GM12801 (cell line): ENCODE measurements around the gene SLC33A1.

ENCODE experiments used
- TF ChIP-seq, protein P1 (sequence below): IDR thresholded peaks from one replicate; pipeline ENCODE4 v1.5.1; 2011; ENCODE audit warnings: control low read depth; ENCODE audit not compliant: insufficient read length; ENCODE audit errors: extremely low read depth

Gene SLC33A1

DNA sequence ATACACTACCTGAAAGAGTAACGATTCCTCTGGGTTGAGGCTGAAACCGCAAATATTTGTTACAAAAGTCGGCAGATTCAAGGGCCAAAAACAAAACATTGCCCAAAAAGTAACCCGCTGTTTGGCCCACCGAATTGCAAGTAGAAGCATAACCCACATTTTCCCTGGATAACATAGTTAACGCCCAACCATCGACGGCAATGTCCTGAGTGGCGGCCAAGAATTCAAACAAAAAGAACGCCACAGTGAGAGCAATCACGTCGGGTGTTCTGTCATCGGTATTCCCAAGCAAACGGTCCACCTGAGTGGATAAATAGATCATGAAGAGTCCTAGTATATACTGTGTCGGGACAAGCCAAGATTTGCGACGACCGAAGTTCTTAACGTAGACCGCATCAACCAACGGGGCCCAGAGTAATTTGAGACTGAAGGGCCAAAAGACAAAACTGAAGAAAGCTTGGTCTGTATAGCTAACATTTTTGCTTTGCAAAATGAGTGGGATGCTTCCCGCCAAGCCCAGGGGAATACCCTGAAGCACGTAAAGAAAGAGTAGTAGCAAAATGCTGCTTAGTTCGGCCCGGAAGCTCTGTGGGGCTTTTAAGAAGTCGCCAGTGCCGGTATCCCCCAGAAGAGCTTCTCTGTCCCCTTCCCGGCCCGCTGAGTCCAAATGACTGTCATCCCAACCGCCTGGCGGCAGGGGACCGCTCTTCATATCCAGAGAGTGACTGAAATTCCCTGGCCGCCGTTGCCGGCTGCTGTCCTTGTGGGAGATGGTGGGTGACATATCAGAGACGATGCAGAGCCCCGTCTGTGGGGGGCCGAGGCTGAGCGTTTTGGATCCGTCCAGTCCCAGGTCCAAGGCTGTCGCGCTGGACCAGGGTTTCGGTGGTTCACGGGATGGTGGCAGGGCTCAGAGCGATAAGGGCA lies 750 bp downstream of the SLC33A1 start:
- TF ChIP-seq, protein P1, sequence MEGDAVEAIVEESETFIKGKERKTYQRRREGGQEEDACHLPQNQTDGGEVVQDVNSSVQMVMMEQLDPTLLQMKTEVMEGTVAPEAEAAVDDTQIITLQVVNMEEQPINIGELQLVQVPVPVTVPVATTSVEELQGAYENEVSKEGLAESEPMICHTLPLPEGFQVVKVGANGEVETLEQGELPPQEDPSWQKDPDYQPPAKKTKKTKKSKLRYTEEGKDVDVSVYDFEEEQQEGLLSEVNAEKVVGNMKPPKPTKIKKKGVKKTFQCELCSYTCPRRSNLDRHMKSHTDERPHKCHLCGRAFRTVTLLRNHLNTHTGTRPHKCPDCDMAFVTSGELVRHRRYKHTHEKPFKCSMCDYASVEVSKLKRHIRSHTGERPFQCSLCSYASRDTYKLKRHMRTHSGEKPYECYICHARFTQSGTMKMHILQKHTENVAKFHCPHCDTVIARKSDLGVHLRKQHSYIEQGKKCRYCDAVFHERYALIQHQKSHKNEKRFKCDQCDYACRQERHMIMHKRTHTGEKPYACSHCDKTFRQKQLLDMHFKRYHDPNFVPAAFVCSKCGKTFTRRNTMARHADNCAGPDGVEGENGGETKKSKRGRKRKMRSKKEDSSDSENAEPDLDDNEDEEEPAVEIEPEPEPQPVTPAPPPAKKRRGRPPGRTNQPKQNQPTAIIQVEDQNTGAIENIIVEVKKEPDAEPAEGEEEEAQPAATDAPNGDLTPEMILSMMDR, result no peak

DNA sequence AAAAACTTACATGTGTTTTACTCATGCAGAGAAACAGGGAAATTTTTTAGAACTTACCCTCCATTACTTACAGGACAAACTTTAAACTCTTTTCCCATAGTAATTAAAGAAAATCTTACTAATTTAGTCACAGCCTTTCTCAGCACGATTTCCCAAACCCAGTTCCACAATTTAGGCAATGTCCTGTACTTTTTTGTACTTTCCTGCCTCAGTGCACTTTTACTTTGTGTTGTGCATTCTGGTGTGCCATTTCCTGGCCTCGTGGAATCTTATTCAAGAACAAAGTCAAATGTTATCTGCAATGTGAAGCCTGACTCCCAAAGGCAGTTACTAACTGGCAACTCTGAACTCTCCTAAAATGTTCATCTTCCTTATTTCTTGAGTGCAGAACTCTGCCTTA lies 1.9 kb downstream of the SLC33A1 start:
- TF ChIP-seq, protein P1, result no peak

DNA sequence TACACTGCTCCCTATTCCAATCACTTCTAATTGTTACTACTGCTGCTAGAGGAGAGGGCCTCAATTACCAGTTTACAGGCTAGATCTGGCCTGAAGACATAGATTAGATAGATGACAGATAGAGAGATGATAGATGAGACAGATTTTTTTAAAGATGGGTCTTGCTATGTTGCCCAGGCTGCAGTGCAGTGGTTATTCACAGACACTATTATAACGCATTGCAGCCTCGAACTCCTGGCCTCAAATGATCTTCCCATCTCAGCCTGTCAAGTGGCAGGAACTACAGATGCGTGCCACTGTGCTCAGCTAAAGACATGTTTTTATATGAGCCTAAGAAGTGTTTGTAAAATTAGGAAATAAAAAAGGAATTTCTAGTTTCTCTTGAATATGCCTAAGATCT lies 6.2 kb downstream of the SLC33A1 start:
- TF ChIP-seq, protein P1, result no peak

DNA sequence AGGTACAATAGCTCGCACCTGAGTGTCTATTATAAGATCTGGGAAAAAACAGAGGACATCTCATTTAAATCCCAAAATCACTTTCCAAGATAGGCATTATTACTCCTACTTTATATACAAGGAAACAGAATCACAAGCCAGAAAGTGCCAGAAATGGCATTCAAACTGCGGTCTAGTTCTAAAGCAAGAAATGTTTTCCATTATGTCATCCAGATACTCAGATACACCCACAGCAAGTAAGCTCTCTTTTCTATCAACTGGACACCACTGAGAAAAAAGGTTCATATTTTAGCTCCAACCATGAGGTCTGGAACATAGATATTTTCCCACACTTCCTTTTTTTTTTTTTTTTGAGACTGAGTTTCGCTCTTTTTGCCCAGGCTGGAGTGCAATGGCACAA lies 8.1 kb downstream of the SLC33A1 start:
- TF ChIP-seq, protein P1, result no peak

DNA sequence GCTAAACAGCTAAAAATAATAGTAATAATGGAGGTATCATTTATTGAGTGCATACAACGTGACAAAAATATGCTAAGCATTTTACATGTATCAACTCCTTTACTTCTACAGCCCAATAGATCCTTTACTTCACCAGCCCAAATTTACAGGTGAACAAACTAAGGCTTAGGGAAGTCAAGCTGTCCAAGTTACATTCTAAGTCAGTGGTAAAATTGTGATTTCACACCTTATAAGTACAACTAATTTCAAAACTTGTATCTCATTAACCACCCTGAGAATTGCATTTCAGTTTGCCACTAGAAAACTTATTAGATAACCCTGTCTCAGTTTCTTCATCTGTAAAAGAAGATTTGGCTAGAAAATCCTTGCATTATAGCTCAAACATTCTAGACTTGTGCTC lies 10.7 kb downstream of the SLC33A1 start:
- TF ChIP-seq, protein P1, result no peak

DNA sequence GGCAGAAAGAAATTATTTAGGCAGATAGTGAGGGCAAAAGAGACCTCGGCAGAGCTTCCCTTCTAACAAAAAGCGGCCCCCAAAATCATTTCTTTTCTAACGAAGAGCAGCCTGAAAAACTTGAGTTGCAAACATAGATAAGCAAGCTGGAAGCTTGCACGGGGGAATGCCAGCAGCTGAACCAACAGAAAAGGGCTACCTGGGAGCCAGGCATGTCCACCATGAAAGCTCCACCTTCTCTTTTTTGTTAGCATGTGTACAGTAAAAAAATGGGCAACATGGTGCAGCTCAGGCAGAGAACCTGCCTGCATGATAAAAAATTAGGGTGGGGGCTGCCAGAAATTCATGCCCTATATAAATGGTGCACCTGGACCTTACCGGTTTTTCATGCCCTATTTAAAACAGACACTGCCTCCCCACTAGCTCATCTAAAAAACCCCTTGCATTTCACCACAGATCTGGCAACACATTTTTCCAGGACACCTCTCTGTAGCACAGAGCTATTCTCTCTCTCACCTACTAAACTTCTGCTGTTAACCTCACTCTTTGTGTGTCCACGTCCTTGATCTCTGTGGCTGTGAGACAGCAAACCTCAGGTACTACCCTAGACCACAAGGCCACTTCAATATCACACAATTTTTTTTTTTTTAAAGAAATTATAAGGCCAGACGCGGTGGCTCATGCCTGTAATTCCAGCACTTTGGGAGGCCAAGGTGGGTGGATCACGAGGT lies 18.7 kb downstream of the SLC33A1 start:
- TF ChIP-seq, protein P1, result no peak

DNA sequence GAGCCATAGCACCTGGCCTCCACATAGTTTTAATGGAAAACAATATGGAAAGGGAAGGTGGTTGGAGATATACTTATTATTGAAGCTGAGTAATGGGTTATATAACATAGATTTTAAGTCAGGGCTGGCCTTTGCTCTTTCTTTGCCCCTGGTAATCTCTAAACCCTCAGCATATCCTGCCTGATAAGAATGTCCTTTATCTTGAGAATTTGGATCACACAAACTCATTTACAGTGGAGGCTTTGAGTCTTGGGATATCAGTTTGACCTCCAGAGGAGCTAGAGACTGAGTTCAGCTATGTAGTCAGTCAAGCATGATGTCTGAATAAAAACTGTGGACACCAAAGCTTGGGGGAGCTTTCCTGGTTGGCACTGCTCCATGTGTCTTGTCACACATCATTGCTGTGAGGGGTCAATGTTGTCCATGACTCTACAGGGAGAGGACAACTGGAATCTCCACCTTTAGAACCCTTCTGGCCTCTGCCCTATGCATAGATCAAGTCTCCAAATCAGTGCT lies 39.1 kb downstream of the SLC33A1 start:
- TF ChIP-seq, protein P1, result no peak
